ENCODE results near the gene STAT5B. TPM values are rescaled to one million over a fixed set of nuclear protein-coding genes. Genes with fewer than 3 reads are reported as not detected.

STAT5B gene
- total and polyA plus RNA-seq, 2 of the 13 experiments (the other 11 are each of a cell fraction or from before 2014, with no cell fraction given): 21.0 to 42.8 TPM

DNA sequence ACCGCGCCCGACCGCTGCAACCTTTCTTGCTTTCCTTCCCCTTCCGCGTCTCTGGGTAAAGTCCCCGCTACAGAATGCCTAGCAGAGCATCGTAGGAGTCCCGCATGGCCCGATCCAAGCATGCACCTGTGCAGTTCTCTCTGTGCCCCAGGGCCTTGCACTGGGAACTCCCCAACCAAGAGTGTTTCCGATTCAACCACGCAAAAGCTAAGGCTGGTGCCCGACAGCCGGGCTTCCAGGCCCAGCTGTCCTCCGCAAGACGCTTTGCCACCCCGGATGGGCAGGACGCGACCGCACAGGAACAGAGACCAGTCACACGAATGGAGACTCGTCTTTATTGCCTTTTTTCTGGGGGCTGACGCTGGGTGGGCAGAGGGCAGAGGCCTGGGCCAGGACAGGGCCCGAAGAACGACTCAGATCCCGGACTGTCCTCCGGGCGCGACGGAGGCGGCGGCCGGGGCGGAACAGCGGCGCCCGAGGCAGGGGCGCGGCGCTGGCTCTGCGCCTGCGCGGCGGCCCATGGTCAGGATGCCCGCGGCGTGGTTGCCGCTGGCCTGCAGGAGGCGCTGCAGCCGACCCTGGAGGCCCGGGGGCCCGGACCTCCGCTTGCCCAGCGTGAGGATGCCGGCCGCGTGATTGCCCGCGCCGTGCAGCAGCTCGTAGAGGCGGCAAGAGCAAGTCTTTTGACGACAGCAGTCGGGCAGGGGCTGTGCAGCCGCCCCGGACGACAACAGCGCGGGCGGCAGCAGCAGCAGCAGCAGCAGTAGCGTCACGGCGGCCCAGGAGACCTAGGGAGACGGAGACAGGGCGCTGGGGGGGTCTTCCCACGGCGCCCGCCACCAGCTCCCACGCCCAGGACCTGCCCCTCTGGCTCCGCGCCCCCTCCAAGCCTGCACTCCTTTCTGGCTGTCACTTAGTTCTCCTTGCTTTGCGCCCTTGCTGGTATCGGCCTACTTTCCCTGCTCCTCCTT, 92.2 kb downstream of the STAT5B start (continued):
- TF ChIP-seq ZNF350 (CRISPR knock-in tag; IDR thresholded peaks at IDR 0.05; ENCODE audit: borderline replicate concordance, low read depth) (no peak; the same call in 1 of the 2 replicates), ZNF616 (CRISPR knock-in tag; IDR thresholded peaks at IDR 0.05; ENCODE audit: low read depth) (peak; percentile 70; the same call in 1 of the 2 replicates), ZKSCAN1 (IDR thresholded peaks at IDR 0.05; ENCODE audit: low read length) (no peak), ASH2L (IDR thresholded peaks at IDR 0.05; ENCODE audit: insufficient read length, low read depth, low read length) (peak; percentile 51), PRMT3 (CRISPR knock-in tag; IDR thresholded peaks at IDR 0.05; ENCODE audit: borderline replicate concordance, low read depth) (0 out of 2 replicates have a peak, but pooled peaks have one; percentile 16), JUNB (CRISPR knock-in tag; IDR thresholded peaks at IDR 0.05; ENCODE audit: borderline replicate concordance) (no peak), KDM2A (CRISPR knock-in tag; IDR thresholded peaks at IDR 0.05; ENCODE audit: borderline replicate concordance, low read depth) (peak; percentile 91), ZNF549 (CRISPR knock-in tag; IDR thresholded peaks at IDR 0.05) (no peak; the same call in 1 of the 2 replicates), SNRNP70 (IDR thresholded peaks at IDR 0.05; ENCODE audit: low read depth, low read length) (no peak), ZKSCAN8 (CRISPR knock-in tag; IDR thresholded peaks at IDR 0.05; ENCODE audit: borderline replicate concordance) (no peak), MYC (CRISPR knock-in tag; IDR thresholded peaks at IDR 0.05; ENCODE audit: borderline replicate concordance) (peak; percentile 75), ZFAT (CRISPR knock-in tag; conservative IDR thresholded peaks at IDR 0.05) (peak; percentile 90), CREB1 (IDR thresholded peaks at IDR 0.05) (no peak), CREB1 (CRISPR knock-in tag; IDR thresholded peaks at IDR 0.05) (no peak), ZNF678 (CRISPR knock-in tag; IDR thresholded peaks at IDR 0.05) (peak; percentile 82; the same call in 1 of the 2 replicates), SRSF9 (IDR thresholded peaks at IDR 0.05; ENCODE audit: borderline replicate concordance, insufficient read depth, low read depth, low read length, poor library complexity, severe bottlenecking) (no peak), SRSF1 (optimal IDR thresholded peaks at IDR 0.05; ENCODE audit: low read depth, low read length) (peak; percentile 13), FOXP1 (IDR thresholded peaks at IDR 0.05) (no peak), FOXP1 (CRISPR knock-in tag; IDR thresholded peaks at IDR 0.05) (no peak), ZFP1 (CRISPR knock-in tag; IDR thresholded peaks at IDR 0.05) (0 out of 2 replicates have a peak, but pooled peaks have one; percentile 40), ZNF251 (CRISPR knock-in tag; IDR thresholded peaks at IDR 0.05) (no peak)
- TF ChIP-seq, protein P1, sequence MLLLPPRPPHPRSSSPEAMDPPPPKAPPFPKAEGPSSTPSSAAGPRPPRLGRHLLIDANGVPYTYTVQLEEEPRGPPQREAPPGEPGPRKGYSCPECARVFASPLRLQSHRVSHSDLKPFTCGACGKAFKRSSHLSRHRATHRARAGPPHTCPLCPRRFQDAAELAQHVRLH (CRISPR knock-in tag; IDR thresholded peaks at IDR 0.05; ENCODE audit: borderline replicate concordance, low read depth): peak; percentile 86
- TF ChIP-seq, protein P2, sequence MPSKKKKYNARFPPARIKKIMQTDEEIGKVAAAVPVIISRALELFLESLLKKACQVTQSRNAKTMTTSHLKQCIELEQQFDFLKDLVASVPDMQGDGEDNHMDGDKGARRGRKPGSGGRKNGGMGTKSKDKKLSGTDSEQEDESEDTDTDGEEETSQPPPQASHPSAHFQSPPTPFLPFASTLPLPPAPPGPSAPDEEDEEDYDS (CRISPR knock-in tag; IDR thresholded peaks at IDR 0.05): peak; percentile 54
- TF ChIP-seq, protein P3, sequence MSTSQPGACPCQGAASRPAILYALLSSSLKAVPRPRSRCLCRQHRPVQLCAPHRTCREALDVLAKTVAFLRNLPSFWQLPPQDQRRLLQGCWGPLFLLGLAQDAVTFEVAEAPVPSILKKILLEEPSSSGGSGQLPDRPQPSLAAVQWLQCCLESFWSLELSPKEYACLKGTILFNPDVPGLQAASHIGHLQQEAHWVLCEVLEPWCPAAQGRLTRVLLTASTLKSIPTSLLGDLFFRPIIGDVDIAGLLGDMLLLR (CRISPR knock-in tag; IDR thresholded peaks at IDR 0.05): peak; percentile 94
- TF ChIP-seq, protein P4, sequence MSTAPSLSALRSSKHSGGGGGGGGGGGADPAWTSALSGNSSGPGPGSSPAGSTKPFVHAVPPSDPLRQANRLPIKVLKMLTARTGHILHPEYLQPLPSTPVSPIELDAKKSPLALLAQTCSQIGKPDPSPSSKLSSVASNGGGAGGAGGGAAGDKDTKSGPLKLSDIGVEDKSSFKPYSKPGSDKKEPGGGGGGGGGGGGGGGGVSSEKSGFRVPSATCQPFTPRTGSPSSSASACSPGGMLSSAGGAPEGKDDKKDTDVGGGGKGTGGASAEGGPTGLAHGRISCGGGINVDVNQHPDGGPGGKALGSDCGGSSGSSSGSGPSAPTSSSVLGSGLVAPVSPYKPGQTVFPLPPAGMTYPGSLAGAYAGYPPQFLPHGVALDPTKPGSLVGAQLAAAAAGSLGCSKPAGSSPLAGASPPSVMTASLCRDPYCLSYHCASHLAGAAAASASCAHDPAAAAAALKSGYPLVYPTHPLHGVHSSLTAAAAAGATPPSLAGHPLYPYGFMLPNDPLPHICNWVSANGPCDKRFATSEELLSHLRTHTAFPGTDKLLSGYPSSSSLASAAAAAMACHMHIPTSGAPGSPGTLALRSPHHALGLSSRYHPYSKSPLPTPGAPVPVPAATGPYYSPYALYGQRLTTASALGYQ (CRISPR knock-in tag; IDR thresholded peaks at IDR 0.05): no peak
- TF ChIP-seq, protein P5, sequence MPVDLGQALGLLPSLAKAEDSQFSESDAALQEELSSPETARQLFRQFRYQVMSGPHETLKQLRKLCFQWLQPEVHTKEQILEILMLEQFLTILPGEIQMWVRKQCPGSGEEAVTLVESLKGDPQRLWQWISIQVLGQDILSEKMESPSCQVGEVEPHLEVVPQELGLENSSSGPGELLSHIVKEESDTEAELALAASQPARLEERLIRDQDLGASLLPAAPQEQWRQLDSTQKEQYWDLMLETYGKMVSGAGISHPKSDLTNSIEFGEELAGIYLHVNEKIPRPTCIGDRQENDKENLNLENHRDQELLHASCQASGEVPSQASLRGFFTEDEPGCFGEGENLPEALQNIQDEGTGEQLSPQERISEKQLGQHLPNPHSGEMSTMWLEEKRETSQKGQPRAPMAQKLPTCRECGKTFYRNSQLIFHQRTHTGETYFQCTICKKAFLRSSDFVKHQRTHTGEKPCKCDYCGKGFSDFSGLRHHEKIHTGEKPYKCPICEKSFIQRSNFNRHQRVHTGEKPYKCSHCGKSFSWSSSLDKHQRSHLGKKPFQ (CRISPR knock-in tag; IDR thresholded peaks at IDR 0.05; ENCODE audit: insufficient replicate concordance): no peak
